Brain microvascular endothelial cell (primary cell): ENCODE data around the gene ZNF488.
"Not testable (repeated sequence)": the region's sequence is repeated elsewhere in the genome, so short reads cannot be mapped to it uniquely, and the experiment has no call there.

ENCODE experiments used
- DNase-seq: peaks from one replicate; pipeline ENCODE4 v3.0.0-alpha.2; 2020
- H3K27ac ChIP-seq: fragments of 250-450 bp; sonication (Bioruptor Pico); 2 replicates; pipeline ENCODE4 v1.5.1; 2020; ENCODE audit warnings: mild to moderate bottlenecking, moderate library complexity
- H3K27me3 ChIP-seq: fragments of 250-450 bp; sonication (Bioruptor Pico); replicated peaks from 2 replicates; pipeline ENCODE4 v1.5.1; 2020; ENCODE audit warnings: mild to moderate bottlenecking
- H3K36me3 ChIP-seq: fragments of 250-450 bp; sonication (Bioruptor Pico); replicated peaks from 2 replicates; pipeline ENCODE4 v1.5.1; 2020; ENCODE audit warnings: mild to moderate bottlenecking
- H3K4me3 ChIP-seq: 2 replicates; pipeline ENCODE4 v1.5.1; 2011; ENCODE audit warnings: low read depth, mild to moderate bottlenecking, control low read depth, low read length, moderate library complexity
- in situ Hi-C: cut with HindIII; loops from 2 replicates; pipeline ENCODE4 v1.10.0; 2017; ENCODE audit warnings: low sequenced_read_pairs, low pct_ligation_motif_present
- TF ChIP-seq, protein P1 (sequence below): IDR thresholded peaks from 2 replicates; pipeline ENCODE4 v1.5.1; 2011; ENCODE audit warnings: low read depth, mild to moderate bottlenecking, moderate library complexity, low read length, control low read depth, inconsistent platforms; ENCODE audit errors: missing control alignments

Gene ZNF488

DNA sequence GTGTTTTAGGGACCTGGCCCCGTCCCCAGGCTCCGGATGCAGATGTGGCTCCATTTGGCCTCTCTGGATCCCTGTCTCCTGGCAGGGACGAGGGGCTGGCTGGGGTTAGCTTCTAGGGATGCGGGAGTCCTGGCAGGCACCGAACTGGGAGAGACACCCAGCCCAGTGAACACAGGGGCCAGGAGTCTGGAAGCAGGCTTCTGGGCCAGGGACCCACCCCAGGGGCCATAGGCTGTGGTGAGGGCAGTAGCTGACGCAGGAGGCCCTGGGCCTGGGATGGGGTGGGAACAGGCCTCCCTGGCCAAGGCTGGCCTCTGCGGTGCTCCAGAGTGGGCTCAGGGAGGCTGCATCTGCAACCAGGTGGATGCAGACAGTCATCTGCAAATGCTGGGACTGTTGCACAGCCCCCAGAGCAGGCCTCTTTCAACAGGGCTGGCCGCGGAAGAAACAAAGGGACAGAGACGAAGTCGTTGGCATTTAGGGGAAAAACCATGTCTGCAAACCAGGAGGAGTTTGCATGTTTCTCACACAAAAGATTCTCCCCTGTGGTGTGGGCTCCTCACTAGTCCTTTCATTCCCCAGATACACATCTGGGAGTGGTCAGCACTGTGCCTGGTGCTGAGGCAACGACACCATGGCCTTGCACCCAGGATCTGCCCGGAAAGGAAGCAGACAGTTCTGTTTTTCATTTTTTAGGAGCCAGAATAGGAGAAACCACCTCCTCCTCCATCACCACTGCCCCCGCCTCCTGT, 36.4 kb upstream of the ZNF488 start:
- no peak for DNase-seq
- H3K4me3 ChIP-seq: no peak overlapping the region
- no peaks in the 10 kb centered on the region for H3K36me3 ChIP-seq
- no peaks in the 10 kb centered on the region for H3K27me3 ChIP-seq
- TF ChIP-seq, protein P1, sequence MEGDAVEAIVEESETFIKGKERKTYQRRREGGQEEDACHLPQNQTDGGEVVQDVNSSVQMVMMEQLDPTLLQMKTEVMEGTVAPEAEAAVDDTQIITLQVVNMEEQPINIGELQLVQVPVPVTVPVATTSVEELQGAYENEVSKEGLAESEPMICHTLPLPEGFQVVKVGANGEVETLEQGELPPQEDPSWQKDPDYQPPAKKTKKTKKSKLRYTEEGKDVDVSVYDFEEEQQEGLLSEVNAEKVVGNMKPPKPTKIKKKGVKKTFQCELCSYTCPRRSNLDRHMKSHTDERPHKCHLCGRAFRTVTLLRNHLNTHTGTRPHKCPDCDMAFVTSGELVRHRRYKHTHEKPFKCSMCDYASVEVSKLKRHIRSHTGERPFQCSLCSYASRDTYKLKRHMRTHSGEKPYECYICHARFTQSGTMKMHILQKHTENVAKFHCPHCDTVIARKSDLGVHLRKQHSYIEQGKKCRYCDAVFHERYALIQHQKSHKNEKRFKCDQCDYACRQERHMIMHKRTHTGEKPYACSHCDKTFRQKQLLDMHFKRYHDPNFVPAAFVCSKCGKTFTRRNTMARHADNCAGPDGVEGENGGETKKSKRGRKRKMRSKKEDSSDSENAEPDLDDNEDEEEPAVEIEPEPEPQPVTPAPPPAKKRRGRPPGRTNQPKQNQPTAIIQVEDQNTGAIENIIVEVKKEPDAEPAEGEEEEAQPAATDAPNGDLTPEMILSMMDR: no peak
- in situ Hi-C loops: no loop called here
- H3K27ac ChIP-seq: no peak overlapping the region

DNA sequence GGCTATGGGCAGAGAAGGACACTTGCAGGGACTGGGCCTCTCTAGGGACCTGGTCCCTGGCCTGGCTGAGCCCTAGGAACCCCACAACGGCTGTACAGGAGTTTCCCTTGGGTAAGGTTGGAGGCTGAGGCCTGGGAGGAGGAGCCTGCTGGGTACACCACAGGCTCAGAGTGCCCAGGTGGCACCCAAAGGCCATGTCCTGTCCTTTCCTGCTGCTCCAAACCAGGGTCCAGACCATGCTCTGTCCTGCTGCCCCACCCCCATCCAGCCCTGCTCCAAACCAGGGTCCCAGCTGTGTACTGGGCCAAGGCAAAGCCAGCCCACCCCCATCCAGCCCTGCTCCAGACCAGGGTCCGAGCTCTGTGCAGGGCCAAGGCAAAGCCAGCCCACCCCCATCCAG, 35.3 kb upstream of the ZNF488 start:
- Histone ChIP-seq H3K27ac (no peak overlapping the region), H3K4me3 (no peak overlapping the region), H3K27me3 (no peaks in the 10 kb centered on the region), H3K36me3 (no peaks in the 10 kb centered on the region)
- TF ChIP-seq, protein P1: no peak
- DNase-seq: no peak
- in situ Hi-C loops: no loop called here

DNA sequence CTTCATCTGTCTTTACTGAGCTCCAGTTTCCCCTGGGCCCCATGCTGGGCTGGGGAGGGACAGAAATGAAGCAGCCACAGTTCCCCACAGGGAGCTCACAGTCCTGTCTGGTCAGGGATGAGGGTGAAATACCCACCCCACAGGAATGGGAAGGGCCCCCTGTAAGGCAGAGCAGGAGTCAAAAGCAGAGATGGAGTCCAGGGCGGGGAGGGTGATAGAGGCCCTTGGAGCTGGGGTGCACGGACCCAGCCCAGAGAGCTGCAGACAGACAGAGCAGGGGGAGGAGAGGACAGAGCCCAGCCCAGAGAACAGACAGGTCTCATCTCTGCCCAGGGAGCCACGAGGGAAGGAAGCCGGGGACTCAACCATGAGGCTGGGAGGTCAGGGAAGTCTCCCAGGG, 34.9 kb upstream of the ZNF488 start:
- TF ChIP-seq, protein P1: no peak
- DNase-seq: no peak
- in situ Hi-C loops: no loop called here
- no peak overlapping the region for H3K4me3 ChIP-seq
- no peaks in the 10 kb centered on the region for H3K36me3 ChIP-seq
- no peak overlapping the region for H3K27ac ChIP-seq
- no peaks in the 10 kb centered on the region for H3K27me3 ChIP-seq

- H3K27me3 ChIP-seq: no peaks in the 10 kb centered on the region
These were observed 34.2 kb upstream of the ZNF488 start for GRCh38 chr10:47418321-47418720.

GRCh38 chr10:47416305-47417218, 32.5 kb upstream of the ZNF488 start:
- in situ Hi-C loops: not testable (repeated sequence)

More at GRCh38 chr10:47418321-47418720, 34.2 kb upstream of the ZNF488 start:
- in situ Hi-C loops: no loop called here
- Histone ChIP-seq H3K36me3 (no peaks in the 10 kb centered on the region), H3K4me3 (no peak overlapping the region), H3K27ac (no peak overlapping the region)
- TF ChIP-seq, protein P1: no peak
- DNase-seq: no peak

More at GRCh38 chr10:47416305-47417218, 32.5 kb upstream of the ZNF488 start:
- H3K4me3 ChIP-seq, DNase-seq, H3K27me3 ChIP-seq, H3K27ac ChIP-seq, H3K36me3 ChIP-seq: not testable (repeated sequence)
